Suppressor macrophage treated with lipopolysaccharide for 1 hour (primary cell): ENCODE data around the gene NDUFA7.
"Not testable (repeated sequence)": the region's sequence is repeated elsewhere in the genome, so short reads cannot be mapped to it uniquely, and the experiment has no call there.

ENCODE experiments used
- DNase-seq, 3 donors: peaks; one replicate each; pipeline ENCODE4 v3.0.0-alpha.2; 2020 to 2022

NDUFA7 gene

DNA sequence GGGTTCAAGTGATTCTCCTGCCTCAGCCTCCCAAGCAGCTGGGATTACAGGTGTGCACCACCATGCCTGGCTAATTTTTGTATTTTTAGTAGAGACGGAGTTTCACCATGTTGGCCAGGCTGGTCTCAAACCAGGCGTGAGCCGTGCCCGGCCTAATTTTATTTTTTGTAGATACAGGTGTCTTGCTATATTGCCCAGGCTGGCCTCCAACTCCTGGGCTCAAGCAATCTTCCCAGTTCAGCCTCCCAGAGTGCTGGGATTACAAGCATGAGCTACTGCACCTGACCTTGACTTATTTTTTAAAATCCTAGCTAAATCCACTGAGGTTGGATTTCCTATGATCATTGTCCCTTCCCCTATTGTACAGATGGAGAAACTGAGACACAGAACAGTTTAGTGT lies 20.3 kb upstream of the NDUFA7 start:
- DNase-seq, result not testable (repeated sequence)

DNA sequence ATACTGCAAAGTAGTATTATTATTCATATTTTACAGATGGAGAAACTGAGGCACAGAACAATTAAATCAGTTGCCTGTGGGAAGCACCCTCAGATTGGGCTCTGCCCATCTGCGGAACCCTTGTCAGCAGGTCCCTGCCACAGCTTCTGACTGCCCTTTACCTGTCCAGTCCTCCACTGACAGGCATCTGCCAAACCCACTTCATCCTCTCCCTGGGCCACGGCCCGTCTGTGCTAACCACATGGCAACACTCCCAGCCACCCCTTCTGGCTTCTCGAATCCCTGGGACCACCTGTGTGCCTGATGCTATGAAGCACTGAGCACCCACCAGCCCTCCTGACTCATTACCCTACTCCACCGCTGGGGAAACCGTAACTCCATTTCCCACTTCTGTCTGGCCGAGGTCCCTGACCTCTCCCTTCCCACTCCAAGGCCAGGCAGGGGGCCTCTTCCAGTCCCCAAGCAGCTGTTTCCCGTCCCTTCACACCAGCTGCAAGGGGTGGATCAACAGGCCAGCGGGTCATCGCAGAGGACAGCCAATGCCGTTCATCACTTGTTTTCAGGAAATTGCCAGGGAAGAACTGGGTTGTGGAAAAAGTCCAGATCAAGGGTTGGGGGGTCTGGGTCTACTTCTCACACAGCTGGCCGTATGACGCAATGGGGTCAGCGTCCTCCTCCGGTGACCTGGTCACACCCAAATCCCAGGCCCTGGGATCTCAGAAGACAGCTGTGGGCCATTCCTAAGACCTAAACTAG lies 19.3 kb upstream of the NDUFA7 start:
- DNase-seq, result peak in 2 of 3 donors; percentile 53 to 57

DNA sequence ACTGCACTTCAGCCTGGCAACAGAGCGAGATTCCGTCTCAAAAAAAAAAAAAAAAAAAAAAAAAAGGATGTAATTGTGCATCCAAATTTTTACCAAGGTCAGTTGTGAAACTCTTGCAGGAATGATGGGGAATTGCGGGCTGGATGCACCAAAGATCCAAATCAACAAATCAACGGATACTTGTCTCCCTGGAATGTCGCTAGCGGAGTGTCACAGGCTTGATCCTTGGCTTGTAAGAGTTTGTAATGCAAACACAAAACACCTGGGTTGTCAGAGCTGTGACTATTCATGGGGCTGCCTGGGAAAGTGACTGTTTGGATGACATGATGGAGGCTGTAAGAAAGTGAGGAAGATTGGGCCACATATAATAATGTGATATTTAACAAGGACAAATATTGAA lies 17.7 kb upstream of the NDUFA7 start:
- DNase-seq, result no peak

GRCh38 chr19:8337728-8338127 lies 16.6 kb upstream of the NDUFA7 start:
- no peak for DNase-seq

DNA sequence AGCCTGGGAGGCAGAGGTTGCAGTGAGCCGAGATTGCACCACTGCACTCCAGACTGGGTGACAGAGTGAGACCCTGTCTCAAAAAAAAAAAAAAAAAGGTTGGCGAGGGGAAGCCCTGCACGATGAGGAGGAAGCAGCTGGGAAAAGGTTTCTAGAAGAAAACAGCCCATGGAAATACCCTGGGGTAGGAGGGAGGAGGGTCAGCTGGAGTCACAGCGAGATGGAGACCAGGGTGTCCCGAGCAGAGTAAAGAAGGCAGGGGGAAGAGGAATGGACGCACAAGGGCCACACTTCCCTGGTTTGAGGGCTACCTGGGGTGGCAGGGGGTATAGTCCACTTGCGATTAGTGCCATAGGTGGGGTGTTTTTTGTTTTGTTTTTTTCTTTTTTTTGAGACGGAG lies 15.5 kb upstream of the NDUFA7 start:
- DNase-seq, result peak; percentile 63 to 78 (median 77)

DNA sequence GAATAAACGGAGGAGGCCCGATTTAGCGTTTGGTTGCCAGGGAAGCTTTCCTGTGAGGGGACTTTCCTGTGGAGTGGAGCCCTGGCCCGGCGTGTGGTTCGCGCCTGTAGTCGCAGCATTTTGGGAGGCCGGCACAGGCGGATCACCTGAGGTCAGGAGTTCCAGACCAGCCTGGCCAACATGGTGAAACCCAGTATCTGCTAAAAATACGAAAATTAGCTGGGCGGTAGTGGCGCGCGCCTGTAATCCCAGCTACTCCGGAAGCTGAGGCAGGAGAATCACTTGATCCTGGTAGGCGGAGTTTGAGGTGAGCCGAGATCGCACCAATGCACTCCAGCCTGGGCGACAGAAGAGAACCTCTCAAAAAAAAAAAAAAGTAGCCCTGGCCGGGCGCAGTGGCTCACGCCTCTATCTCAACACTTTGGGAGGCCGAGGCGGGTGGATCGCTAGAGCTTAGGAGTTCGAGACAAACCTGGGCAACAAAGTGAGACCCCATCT lies 14.9 kb upstream of the NDUFA7 start:
- no peak for DNase-seq

DNA sequence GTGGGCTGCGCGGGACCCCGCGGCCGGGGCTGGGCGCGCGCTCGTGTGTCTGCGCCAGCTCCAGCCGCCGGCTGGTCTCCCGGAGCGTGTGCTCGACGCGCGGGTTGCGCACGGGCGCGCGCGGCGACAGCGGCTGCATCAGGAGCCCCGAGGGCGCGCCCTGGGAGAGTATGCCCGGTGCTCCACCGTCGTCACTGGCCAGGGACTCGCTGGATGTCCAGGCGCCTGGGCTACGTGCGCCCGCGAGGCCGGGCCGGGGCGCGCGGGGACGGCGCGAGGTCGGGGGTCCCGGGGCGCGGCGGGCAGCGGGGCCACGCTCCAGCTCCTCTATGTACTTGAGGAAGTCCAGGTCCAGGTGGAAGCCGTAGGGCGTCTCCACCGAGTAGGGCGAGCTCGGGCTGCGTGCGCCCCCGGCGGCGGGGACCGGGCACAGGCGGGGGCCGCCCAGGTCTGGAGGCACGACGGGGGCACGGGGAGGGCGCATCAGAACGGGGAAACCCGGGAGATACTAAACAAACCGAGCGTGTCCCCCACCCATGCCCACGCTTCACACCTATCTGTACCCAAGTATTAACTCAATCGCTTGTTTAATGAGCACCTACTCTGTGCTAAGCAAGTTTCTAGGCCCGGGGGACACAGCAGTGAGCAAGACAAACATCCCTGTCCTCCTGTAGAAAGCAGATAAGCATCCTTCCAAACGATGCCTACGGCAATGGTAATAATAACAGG lies 14.3 kb upstream of the NDUFA7 start:
- no peak for DNase-seq

DNA sequence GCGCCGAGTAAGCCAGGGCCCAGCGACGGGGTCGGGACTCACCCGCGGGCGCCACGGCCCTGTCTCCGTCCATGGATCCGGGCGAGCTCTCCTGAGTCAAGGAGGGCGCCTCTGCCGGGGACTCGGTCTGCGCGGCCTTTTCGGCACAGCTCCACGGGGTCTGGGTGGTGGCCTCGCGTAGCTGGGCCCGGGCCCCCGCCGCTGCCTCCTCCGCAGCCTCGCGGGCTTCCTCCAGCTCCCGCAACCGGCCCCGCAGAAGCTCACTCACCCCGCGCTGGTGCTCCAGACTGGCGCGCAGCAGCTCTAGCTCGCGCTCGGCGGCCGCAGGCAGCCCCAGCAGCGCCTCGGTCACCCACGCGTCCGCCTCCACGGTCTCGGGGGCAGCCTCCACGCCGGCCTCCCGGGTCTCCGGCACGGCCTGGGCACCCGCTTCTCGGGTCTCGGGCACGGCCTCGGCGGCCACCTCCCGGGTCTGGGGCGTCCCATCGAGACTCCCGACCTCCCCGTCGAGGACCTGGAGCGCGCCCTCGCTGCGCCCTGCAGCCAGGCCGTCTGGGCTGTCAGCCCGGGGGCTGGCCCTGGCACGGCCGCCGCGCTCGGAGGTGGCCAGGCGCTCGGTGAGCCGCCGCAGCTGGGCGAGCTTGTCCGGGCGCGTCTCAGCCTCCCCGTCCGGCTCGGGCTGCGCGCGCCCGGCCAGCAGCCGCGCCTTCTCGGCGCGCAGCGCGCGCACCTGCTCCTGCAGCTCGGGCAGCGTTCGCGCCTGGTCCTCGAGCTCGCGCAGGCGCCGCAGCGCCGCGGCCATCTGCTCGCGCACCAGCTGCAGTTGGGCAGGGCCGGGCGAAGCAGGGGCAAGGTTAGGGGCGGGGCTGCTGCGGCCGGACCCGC lies 13.5 kb upstream of the NDUFA7 start:
- DNase-seq, result peak; percentile 54 to 77 (median 56)

DNA sequence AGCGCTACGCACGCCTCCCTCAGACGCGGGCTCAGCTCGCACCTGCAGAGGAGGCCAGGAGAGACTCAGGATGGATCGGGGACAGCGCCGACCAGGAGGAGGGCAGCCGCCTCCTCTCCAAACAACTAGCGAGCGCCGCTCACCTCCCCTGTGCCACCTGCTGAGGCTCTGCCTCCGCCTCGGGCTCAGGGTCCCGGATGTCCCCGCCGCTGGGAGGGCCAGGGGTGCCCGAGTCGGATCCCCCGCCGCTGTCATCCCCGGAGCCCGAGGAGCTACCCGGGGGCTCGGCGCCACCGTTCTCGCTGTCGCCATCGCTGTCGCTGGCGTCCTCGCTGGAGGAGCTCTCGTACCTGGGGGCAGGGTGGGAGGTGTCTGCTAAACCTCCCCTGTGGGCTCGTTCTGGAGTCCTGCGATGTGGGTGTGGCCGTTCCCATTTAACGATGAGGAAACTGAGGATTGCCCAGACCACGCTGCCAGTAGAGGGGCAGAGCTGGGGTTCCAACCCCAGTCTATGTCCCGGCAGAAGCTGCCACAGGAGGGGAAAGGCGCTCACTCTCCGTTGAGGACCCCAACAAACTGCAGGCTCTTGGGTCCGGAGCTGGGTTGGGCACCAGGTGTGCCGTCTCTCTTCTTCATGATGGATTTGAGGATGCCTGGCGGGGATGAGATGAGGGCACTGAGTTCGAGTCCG lies 12.7 kb upstream of the NDUFA7 start:
- DNase-seq, result no peak

DNA sequence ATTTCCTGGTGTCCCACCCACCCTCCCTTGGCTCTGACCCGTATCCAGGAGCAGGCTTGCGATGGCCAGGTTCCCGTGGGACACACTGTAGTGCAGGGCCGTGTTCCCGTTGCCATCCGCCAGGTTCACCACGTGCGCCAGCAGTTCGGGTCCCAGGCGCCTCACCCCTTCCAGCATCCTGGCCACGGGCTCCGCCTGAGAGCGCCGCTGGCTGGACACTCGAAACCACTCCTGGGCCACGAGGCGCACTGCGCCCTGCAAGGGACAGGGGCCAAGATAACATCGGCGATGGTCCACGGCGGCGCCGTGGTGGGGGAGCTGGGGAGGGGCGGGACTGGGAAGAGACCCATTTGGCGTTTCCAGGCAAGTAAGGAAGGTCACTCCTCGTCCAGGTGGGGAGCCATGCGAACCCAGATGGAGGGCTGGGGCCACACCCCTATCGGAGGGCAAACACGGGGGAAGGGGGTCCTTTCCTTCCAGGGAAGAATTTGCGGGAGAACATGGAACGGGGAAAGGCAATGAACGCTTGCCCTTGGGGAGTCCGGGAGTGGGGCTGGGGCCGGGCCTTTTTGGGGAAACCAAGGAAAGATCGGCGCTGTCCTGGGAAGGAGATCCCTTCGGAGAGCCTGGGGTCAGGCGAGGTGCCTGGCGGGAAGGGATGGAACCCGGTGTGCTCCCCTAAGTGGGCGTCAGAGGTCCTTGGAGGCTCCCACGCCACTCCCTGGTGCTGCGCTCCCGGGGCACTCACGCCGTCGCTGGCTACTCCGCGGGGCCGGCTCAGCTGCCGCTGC lies 12.0 kb upstream of the NDUFA7 start:
- DNase-seq, result no peak

- DNase-seq, result no peak
Measured at GRCh38 chr19:8331263-8331845, 10.2 kb upstream of the NDUFA7 start.

DNA sequence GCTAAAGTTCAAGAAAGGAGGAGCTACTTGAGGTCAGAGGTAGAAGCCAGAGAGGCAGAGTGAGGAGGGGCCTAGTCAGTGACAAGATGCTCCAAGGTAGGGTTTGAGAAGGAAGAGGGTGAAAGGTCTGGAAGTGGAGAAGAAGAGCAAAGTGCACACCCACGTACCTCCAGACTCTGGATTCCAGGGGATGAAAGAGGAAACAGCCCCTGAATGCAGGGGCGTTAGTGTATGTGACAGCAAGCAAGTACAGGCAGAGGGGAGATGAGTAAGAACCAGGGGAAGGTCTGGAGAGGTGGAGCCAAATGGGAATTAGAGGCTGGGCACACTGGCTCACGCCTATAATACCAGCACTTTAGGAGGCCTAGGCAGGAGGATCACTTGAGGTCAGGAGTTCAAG lies 8.8 kb upstream of the NDUFA7 start:
- DNase-seq, result peak; percentile 63 to 70 (median 64)

DNA sequence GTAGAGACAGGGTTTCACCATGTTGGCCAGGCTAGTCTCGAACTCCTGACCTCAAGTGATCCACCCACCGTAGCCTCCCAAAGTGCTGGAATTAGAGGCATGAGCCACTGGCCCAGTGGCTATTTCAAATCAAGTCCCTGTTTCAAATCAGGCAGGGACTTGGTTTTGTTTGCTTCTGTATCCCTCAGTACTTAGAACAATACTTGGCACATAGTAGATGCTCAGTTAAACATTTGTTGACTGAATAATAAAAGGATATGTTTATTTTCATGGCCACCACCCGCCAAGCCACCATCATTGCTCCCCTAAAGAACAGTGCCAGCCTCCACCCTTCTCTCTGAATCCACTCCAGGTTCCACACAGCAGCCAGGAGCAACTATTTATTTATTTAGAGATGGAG lies 4.3 kb upstream of the NDUFA7 start:
- DNase-seq, result no peak

- DNase-seq, result peak in 2 of 3 donors; percentile 53 to 61
Measured at GRCh38 chr19:8324186-8325050, 3.2 kb upstream of the NDUFA7 start.

DNA sequence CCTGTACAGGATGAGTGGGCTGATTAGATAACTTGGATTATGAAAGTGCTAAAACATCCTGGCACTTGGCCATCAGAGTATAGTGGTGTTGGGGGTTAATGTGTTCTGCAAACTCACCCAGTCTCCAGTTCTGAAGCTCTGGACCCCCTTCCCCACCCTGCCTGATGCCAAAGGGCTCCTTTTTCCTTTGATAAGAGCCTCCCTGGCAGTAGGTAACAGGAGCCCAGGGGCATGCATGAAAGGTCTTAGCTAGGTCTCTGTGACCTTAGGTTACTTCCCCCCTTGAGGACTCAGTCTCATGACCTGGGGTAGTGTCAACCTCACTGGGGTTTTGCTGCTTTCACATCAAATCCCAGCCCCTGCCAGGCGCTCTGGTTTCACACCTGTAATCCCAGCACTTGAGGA lies 2.6 kb upstream of the NDUFA7 start:
- no peak for DNase-seq

- no peak for DNase-seq
Measured at GRCh38 chr19:8322638-8322997, 1.4 kb upstream of the NDUFA7 start.

GRCh38 chr19:8321986-8322637 lies 937 bp upstream of the NDUFA7 start:
- no peak for DNase-seq

DNA sequence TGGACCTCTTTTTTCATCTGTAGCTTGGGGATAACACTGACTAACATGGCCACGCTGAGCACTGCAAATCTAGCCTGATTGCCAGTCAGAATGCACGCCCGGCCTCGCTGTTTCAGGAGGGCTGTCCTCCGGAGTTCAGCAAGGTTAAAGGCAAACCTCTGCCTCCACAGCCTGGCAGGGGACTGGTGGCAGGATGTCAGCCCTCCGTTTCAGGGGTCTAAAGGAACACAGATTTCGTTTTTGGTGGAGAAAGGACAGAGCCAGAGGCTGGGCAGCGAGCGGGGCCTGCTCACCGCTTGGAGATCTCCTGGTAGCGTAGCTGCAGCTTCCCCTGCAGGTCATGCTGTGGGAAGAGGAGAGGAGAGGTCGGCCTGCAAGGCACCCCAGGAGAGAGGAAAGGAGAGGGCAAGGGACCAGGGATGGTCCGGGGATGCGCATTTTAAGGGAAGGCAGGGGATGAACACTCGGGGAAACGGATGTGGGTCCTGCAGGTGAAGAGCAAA lies 560 bp downstream of the NDUFA7 start:
- DNase-seq, result peak in 1 of 3 donors; percentile 20

- DNase-seq, result no peak
Measured at GRCh38 chr19:8319807-8320520, 1.2 kb downstream of the NDUFA7 start.
